IPS-20b (cell line): ENCODE results near the gene MGAT4B.
"Not testable (repeated sequence)": the region's sequence is repeated elsewhere in the genome, so short reads cannot be mapped to it uniquely, and the experiment has no call there.

Experiments
- H3K27ac ChIP-seq: one replicate; pipeline ENCODE4 v1.5.1; 2013; ENCODE audit warnings: low read length
- H3K27me3 ChIP-seq: 2 replicates; pipeline ENCODE4 v1.6.1; 2013; ENCODE audit warnings: mild to moderate bottlenecking, low read length, inconsistent platforms; ENCODE audit not compliant: insufficient read depth
- H3K36me3 ChIP-seq: 2 replicates; pipeline ENCODE4 v1.6.1; 2013; ENCODE audit warnings: low read depth, mild to moderate bottlenecking, inconsistent platforms, low read length, moderate library complexity; ENCODE audit not compliant: insufficient read depth
- H3K4me1 ChIP-seq: 2 replicates; pipeline ENCODE4 v1.6.1; 2013; ENCODE audit warnings: mild to moderate bottlenecking, control low read depth, inconsistent platforms, low read length, moderate library complexity; ENCODE audit not compliant: insufficient read depth
- H3K4me3 ChIP-seq: 2 replicates; pipeline ENCODE4 v1.5.1; 2013; ENCODE audit warnings: mild to moderate bottlenecking, low read length, inconsistent platforms
- H3K9ac ChIP-seq: 2 replicates; pipeline ENCODE4 v1.6.1; 2013; ENCODE audit warnings: low read depth, mild to moderate bottlenecking, inconsistent platforms, low read length, moderate library complexity
- H3K9me3 ChIP-seq: 2 replicates; pipeline ENCODE4 v1.6.1; 2013; ENCODE audit warnings: mild to moderate bottlenecking, low read depth, low read length, inconsistent platforms; ENCODE audit not compliant: insufficient read depth

MGAT4B gene

GRCh38 chr5:179789278-179789677 is 17.4 kb downstream of the MGAT4B start:
- H3K36me3 ChIP-seq, H3K4me3 ChIP-seq, H3K9ac ChIP-seq, H3K27ac ChIP-seq, H3K9me3 ChIP-seq, H3K27me3 ChIP-seq, H3K4me1 ChIP-seq: not testable (repeated sequence)

- Histone ChIP-seq H3K4me3 (no peak overlapping the region), H3K27me3 (no peaks in the 10 kb centered on the region), H3K4me1 (no peaks in the 10 kb centered on the region), H3K9ac (no peak overlapping the region), H3K9me3 (no peaks in the 10 kb centered on the region), H3K36me3 (no peaks in the 10 kb centered on the region), H3K27ac (no peak overlapping the region)
These were observed 18.3 kb downstream of the MGAT4B start for GRCh38 chr5:179788193-179788854.

GRCh38 chr5:179786861-179787260 is 19.8 kb downstream of the MGAT4B start:
- Histone ChIP-seq H3K9me3 (no peaks in the 10 kb centered on the region), H3K27ac (no peak overlapping the region), H3K4me1 (no peaks in the 10 kb centered on the region), H3K27me3 (no peaks in the 10 kb centered on the region), H3K9ac (no peak overlapping the region), H3K36me3 (no peaks in the 10 kb centered on the region), H3K4me3 (no peak overlapping the region)

- no peak overlapping the region for H3K4me3 ChIP-seq
- peaks cover 22% of the 10 kb centered on the region for H3K36me3 ChIP-seq
- no peak overlapping the region for H3K9ac ChIP-seq
- H3K9me3 ChIP-seq = no peaks in the 10 kb centered on the region
- no peak overlapping the region for H3K27ac ChIP-seq
- H3K27me3 ChIP-seq = no peaks in the 10 kb centered on the region
- H3K4me1 ChIP-seq = no peaks in the 10 kb centered on the region
These were observed 23.5 kb downstream of the MGAT4B start for GRCh38 chr5:179783128-179783527.

GRCh38 chr5:179781846-179782245 is 24.8 kb downstream of the MGAT4B start:
- Histone ChIP-seq H3K36me3 (peaks cover 33% of the 10 kb centered on the region), H3K27ac (no peak overlapping the region)

GRCh38 chr5:179780362-179780761 is 26.3 kb downstream of the MGAT4B start:
- Histone ChIP-seq H3K4me1 (no peaks in the 10 kb centered on the region), H3K27me3 (no peaks in the 10 kb centered on the region), H3K27ac (no peak overlapping the region), H3K9ac (no peak overlapping the region), H3K36me3 (peaks cover 48% of the 10 kb centered on the region), H3K4me3 (no peak overlapping the region), H3K9me3 (no peaks in the 10 kb centered on the region)

More at GRCh38 chr5:179781846-179782245, 24.8 kb downstream of the MGAT4B start:
- Histone ChIP-seq H3K4me3 (no peak overlapping the region), H3K9ac (no peak overlapping the region), H3K4me1 (no peaks in the 10 kb centered on the region), H3K9me3 (no peaks in the 10 kb centered on the region), H3K27me3 (no peaks in the 10 kb centered on the region)

GRCh38 chr5:179779826-179780225 is 26.8 kb downstream of the MGAT4B start:
- H3K36me3 ChIP-seq = peaks cover 53% of the 10 kb centered on the region
- H3K27ac ChIP-seq = no peak overlapping the region
- no peak overlapping the region for H3K9ac ChIP-seq
- H3K27me3 ChIP-seq = no peaks in the 10 kb centered on the region
- H3K4me1 ChIP-seq = no peaks in the 10 kb centered on the region
- H3K4me3 ChIP-seq = no peak overlapping the region
- no peaks in the 10 kb centered on the region for H3K9me3 ChIP-seq

- no peak overlapping the region for H3K27ac ChIP-seq
These were observed 28.1 kb downstream of the MGAT4B start for GRCh38 chr5:179778591-179778990.

GRCh38 chr5:179777909-179778308 is 28.8 kb downstream of the MGAT4B start:
- no peaks in the 10 kb centered on the region for H3K4me1 ChIP-seq
- no peaks in the 10 kb centered on the region for H3K27me3 ChIP-seq
- H3K9me3 ChIP-seq = no peaks in the 10 kb centered on the region
- H3K27ac ChIP-seq = no peak overlapping the region
- no peak overlapping the region for H3K4me3 ChIP-seq
- no peak overlapping the region for H3K9ac ChIP-seq
- H3K36me3 ChIP-seq = peaks cover 72% of the 10 kb centered on the region

More at GRCh38 chr5:179778591-179778990, 28.1 kb downstream of the MGAT4B start:
- Histone ChIP-seq H3K9me3 (no peaks in the 10 kb centered on the region), H3K9ac (no peak overlapping the region), H3K4me3 (no peak overlapping the region), H3K36me3 (peaks cover 66% of the 10 kb centered on the region), H3K4me1 (no peaks in the 10 kb centered on the region), H3K27me3 (no peaks in the 10 kb centered on the region)

- H3K9me3 ChIP-seq = no peaks in the 10 kb centered on the region
- no peak overlapping the region for H3K9ac ChIP-seq
- no peaks in the 10 kb centered on the region for H3K4me1 ChIP-seq
- H3K27me3 ChIP-seq = no peaks in the 10 kb centered on the region
- H3K36me3 ChIP-seq = peaks cover 75% of the 10 kb centered on the region
- no peak overlapping the region for H3K27ac ChIP-seq
- H3K4me3 ChIP-seq = no peak overlapping the region
These were observed 29.2 kb downstream of the MGAT4B start for GRCh38 chr5:179777456-179777855.

- Histone ChIP-seq H3K9ac (no peak overlapping the region), H3K27me3 (no peaks in the 10 kb centered on the region), H3K27ac (no peak overlapping the region), H3K9me3 (no peaks in the 10 kb centered on the region), H3K4me3 (no peak overlapping the region), H3K4me1 (no peaks in the 10 kb centered on the region), H3K36me3 (peaks cover 85% of the 10 kb centered on the region)
These were observed 30.2 kb downstream of the MGAT4B start for GRCh38 chr5:179776411-179776938.

- Histone ChIP-seq H3K9me3 (no peaks in the 10 kb centered on the region), H3K4me1 (no peaks in the 10 kb centered on the region), H3K4me3 (no peak overlapping the region), H3K9ac (no peak overlapping the region), H3K27me3 (no peaks in the 10 kb centered on the region), H3K36me3 (peaks cover 97% of the 10 kb centered on the region), H3K27ac (no peak overlapping the region)
These were observed 32.2 kb downstream of the MGAT4B start for GRCh38 chr5:179774442-179774841.
